Peyer's patch (tissue), 4 donors: Measurements from ENCODE around the gene RERE.

Experiments
- POLR2A ChIP-seq, 2 donors: fragments of 450-650 bp; IDR thresholded peaks; one replicate each; pipeline ENCODE4 v1.5.1; 2017; ENCODE audit warnings: antibody characterized with exemption in 2 of 2, mild to moderate bottlenecking in 2 of 2, moderate library complexity in 2 of 2
- TF ChIP-seq, protein P1 (sequence below), 6 experiments: fragments of 450-650 bp in 4 of 6; fragments of 200-600 bp in 2 of 6; sonication (generic) in 1 of 6; IDR thresholded peaks; one replicate each; pipeline ENCODE4 v1.5.1; 2017 to 2019; ENCODE audit warnings: antibody characterized with exemption in 6 of 6, mild to moderate bottlenecking in 3 of 6, moderate library complexity in 1 of 6

DNA sequence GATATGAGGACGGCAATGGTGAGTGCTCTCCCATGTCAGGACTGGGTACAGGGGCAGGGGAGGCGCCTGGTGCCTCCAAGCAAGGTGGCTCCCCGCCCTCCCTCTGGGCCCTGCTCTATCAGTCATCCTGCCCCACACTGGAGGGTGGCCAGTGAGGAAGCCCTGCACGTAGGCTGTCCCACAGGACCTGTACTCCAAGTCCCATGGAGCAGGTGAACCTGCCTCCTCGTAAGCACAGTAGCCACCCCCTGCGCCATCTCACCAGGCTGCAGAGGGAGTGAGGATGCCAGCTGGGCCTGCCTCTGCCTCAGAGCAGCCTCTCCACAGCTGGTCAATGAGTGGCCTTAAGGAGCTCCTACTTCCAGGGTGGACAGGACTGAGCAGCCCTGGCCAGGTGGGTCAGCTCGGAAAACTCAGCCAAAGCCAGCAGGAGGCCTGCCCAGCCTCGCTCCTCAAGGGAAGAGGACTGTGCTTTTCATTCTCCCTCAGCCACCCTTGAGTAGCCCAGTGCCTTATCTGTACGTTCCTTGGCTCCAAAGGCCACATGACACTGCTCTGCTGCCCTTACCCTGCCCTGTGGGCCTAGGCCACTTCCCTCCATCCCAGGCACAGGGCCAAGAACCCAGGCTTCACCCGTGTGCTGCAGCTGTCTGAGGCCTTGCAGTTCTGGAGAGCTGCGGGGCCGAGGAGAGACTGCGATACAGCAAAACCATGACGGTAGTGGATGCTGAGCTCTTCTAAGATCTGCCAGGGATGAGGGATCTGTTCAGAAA, 459.9 kb downstream of the RERE start:
- TF ChIP-seq, protein P1, sequence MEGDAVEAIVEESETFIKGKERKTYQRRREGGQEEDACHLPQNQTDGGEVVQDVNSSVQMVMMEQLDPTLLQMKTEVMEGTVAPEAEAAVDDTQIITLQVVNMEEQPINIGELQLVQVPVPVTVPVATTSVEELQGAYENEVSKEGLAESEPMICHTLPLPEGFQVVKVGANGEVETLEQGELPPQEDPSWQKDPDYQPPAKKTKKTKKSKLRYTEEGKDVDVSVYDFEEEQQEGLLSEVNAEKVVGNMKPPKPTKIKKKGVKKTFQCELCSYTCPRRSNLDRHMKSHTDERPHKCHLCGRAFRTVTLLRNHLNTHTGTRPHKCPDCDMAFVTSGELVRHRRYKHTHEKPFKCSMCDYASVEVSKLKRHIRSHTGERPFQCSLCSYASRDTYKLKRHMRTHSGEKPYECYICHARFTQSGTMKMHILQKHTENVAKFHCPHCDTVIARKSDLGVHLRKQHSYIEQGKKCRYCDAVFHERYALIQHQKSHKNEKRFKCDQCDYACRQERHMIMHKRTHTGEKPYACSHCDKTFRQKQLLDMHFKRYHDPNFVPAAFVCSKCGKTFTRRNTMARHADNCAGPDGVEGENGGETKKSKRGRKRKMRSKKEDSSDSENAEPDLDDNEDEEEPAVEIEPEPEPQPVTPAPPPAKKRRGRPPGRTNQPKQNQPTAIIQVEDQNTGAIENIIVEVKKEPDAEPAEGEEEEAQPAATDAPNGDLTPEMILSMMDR (IDR thresholded peaks at IDR 0.05) = no peak
- no peak for TF ChIP-seq POLR2A (IDR thresholded peaks at IDR 0.05)
